NCI-H510A (cell line): ENCODE measurements around the gene GATA3.

Experiments
- DNase-seq: peaks from one replicate; lab custom pipeline; 2025; lab: John Stamatoyannopoulos, UW

GATA3 gene

GRCh38 chr10:8037941-8038894, 16.3 kb upstream of the GATA3 start:
- no peak for DNase-seq

GRCh38 chr10:8039321-8039881, 15.1 kb upstream of the GATA3 start:
- DNase-seq, result no peak

DNA sequence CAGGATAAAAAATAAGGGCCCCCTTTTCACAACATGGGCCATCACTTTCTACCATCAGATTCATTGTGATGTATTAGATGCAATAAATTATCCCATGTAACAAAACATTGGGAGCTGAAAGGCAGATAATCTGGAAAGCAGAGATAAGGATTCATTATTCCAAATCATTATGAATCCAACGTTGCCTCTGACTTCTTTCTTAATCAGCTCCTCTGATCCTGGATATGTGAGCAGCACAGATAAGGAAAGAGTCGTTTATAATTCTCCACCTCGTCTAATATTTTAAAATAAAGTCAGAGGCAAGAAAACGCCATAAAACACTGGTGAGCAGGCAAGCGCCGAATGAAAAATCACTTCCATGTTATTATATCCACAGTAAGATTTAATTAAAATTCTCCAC, 13.8 kb upstream of the GATA3 start:
- DNase-seq, result no peak

- DNase-seq, result no peak
These were observed 13.1 kb upstream of the GATA3 start for GRCh38 chr10:8041284-8041991.

GRCh38 chr10:8041992-8042720, 12.3 kb upstream of the GATA3 start:
- DNase-seq, result no peak

- no peak for DNase-seq
These were observed 11.5 kb upstream of the GATA3 start for GRCh38 chr10:8042721-8043568.

- no peak for DNase-seq
These were observed 10.8 kb upstream of the GATA3 start for GRCh38 chr10:8043569-8044306.

DNA sequence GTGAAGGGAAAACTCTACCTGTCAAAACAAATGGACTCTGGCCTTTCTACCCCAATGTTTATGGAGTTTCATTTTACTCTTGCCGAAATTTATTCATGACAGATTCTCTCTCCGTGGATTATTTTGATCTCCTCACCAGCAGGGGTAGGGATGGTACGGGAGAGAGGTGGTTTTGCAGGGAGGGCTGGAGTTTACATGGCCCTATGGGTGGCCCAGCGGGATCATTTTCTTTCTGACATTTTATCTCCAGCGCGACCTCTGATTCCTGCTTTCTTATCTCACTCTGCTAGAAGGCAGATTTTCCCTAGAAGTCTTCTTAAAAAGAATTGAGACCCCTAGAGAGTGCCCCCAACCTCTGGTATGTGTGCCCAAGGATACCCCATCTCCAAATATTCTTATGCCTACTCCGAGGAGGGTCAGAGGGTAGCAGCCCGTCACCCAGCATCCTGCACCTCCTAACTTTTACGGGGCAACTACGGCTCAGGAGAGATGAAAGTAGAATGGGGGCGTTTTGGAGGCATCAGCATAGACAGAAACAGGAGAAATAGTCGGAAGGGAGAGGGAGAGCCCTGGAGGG, 10.1 kb upstream of the GATA3 start:
- DNase-seq, result no peak

DNA sequence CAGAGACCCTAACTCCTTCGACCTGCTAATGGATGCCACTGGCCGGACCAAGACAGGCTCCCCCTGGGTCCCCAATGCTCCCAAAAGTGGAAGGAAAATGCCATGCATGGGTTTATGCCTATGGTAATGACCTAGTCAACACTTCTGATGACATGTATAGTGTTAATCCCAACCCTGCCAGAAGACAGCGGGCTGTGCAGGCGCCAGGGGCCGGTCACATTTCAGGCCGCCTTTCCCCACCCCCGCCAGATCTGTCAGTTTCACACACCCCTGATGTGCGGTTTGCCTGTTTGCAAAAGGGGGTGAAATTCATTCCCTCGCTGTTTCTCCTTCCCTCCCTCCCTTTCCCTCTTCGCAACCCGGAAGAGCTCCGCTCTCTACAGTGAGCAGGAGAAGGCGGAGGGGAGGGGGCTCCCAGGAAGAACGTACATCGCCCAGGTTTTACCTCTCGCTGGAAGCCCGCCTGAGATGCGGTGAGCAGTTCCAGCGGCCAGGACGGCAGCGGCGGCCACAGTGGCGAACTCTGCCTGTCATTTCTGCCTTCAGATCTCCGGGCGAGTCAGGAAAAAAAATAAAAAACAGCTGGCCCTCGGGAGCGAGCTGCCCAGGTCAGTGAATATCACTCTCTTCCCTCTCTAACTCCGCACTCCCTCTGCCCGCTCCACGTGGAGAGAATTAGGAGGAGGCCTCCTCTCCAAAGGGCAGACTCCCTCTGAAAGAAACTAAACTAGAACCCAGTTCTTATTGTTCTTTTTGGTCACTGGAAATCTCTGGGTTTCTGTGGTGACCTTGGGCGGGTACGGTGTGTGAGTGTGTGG, 9.4 kb upstream of the GATA3 start:
- no peak for DNase-seq

DNA sequence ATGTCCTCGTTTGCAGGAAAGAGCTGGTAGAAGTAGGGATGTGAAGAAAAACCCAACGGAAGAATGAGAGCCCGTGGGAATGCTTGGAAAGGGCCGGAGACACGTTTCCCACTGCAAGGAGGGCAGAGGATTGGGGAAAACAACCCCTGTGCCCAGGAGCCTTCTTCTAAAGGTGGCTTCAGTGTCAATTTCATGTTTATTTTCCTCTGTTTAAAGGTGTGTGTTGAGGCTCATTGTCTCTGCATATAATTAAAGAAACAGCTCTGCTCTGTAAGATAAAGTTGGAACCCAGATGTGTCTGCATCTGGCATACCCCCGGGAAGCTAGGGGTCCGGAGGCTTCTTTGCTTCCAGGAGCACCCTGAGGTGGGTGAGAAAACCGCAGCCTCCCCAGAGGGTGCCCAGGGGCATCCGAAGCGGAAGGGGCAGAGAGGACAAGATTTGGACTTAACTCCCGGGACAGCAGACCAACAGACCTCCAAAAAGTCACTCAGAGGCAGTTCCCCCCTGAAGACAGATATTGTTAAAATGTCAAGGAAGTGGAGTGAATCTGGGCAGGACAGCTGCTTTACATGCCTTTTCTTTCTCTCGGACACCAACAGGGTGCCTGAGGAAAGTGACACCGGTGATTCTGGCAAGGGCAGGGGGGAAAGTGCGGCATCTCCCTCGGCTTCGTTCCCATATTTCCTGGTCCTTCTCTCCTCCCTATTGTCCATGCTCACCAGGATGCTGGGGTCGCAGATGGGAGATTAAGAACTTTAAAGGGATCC, 8.6 kb upstream of the GATA3 start:
- no peak for DNase-seq

DNA sequence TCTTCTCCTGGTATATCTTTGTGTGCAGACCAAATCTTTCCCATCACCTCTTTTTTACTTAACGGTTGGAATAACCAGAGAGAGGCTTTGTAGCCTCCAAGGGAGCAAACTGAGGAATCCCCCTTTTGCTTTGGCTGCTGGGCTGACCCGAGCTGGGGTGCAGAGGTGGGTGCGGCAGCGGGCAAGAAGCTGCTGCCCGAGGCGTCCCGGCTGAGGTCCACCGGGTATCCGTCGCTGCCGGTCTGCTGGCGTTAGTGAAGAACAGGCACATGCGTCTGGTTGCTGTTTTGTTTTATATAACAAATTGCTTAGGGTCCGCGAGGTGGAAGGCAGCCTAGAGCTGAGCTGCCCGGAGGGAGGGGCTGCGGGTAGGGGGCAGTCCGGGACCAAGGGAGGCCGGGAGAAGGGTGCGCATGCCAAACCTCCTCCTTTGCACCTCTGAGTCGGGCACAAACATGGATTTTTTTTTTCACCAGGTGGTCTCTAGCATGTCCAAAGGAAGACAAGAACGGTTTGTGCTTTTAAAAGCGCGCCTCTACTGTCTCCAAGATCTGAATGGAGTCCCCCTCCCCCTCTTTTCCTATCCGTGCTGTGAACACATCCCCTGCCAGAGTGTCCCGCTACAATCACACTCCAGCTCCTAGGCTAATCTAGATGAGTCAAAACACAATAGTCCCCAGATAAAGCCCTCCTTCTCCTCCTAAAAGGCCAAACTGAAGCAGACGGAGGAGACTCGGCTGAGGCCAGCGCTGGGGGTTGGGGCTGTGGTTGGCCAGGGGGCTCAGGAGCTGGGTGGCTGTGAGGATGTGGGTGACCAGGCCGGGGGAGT, 6.8 kb upstream of the GATA3 start:
- no peak for DNase-seq

- DNase-seq, result no peak
These were observed 6.0 kb upstream of the GATA3 start for GRCh38 chr10:8048281-8049008.

- no peak for DNase-seq
These were observed 5.2 kb upstream of the GATA3 start for GRCh38 chr10:8049045-8049864.

- DNase-seq, result no peak
These were observed 4.5 kb upstream of the GATA3 start for GRCh38 chr10:8049865-8050555.

DNA sequence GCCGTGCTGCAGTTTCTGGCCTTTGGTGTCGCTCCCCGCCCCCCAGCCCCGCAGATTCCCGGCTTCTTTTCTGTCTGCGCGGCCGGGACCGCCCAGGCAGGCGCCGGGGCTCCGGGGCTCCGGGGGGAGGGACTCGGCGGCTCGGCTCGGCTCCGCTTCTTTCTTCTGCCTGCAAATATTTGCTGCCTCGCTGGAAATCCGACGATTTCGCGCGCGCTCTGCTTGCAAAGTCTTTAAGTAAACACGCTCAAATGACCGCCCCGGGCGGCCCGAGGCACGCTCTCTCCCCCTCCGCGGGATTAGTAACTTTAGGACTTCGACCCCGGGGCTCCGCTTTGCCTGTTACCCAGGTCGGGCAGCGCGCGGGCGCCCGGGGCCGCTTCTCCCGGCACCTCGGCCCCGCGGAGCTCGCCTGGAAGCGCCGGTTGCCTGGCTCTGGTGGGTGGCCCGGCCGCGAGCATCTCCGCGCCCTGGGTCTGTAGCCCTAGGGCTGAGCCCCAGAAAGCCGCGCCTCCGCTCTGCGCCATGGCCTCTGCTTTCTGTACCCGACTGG, 3.9 kb upstream of the GATA3 start:
- DNase-seq, result no peak
